HG03064 (cell line): ENCODE data around the gene ZC3H15.

Experiments
- ATAC-seq: cut with Tn5 transposase; IDR thresholded peaks from one replicate; pipeline ENCODE4 v1.9.1; 2021; ENCODE audit warnings: low read depth; ENCODE audit not compliant: unreplicated experiment

ZC3H15 gene

DNA sequence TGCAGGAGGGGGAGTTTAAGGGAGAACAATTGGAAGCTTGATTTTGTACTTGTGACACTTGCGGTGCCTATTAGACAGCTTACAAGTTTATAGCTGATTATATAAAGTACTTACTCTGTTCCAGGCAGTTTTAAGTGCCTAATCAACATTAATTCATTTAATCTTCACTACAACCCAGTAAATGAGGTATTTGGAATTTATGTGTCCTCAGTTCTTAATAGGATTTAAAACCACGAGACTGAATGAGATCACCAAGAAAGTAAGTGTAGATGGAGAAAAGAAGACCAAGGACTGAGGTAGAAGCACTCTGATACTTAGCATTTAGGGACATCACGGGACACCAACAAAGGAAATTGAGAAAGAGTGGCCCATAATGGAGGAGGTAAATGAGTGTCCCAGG lies 49.8 kb downstream of the ZC3H15 start:
- no peak for ATAC-seq

DNA sequence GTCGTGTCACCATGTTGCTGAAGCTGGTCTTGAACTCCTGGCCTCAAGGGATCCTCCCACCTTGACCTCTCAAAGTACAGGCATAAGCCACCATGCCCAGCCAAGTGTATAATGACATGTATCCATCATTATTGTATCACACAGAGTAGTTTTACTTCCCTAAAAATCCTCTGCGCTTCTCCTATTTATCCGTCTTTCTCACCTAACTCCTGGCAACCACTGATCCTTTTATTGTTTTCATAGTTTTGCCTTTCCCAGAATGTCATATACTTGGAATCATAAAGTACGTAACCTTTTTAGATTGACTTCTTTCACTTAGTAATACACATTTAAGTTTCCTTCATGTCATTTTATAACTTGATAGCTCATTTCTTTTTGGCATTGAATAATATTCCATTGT lies 51.0 kb downstream of the ZC3H15 start:
- ATAC-seq = no peak

DNA sequence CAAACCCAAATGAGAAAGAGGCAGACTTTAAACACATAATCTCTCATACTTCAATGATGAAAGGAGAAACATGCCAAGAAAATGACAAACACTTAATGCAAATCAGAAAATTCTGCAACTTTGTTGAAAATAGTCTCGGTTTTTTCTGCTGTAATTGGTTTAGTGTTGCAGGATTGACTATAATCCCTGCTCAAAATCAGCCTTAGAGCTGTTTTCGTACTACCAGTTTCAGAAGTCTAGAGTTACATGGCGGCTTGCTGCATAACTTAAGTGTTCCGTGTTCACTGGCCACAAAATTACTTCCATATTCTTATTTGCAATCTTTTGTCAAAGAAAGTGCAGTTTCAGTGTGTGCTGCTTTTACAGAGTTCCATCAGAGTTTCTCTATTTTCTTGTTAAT lies 54.9 kb downstream of the ZC3H15 start:
- no peak for ATAC-seq

DNA sequence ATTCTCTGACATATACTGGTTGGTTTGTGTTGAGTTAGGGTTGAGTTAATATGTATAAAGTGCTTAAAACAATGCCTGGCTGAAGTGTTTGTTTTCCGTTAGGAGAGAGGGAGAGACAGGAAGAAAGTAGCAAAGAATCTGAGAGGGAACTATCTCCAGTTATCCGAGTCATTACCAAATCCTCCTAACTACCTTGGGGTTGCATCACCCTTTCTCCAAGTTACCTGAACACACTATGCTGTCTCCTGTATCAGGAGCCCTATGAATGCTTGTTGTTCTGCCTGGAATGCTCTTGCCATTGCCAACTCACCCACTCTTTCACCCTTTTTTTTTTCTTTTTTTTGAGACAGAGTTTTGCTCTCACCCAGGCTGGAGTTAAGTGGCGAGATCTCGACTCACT lies 55.9 kb downstream of the ZC3H15 start:
- ATAC-seq = no peak

DNA sequence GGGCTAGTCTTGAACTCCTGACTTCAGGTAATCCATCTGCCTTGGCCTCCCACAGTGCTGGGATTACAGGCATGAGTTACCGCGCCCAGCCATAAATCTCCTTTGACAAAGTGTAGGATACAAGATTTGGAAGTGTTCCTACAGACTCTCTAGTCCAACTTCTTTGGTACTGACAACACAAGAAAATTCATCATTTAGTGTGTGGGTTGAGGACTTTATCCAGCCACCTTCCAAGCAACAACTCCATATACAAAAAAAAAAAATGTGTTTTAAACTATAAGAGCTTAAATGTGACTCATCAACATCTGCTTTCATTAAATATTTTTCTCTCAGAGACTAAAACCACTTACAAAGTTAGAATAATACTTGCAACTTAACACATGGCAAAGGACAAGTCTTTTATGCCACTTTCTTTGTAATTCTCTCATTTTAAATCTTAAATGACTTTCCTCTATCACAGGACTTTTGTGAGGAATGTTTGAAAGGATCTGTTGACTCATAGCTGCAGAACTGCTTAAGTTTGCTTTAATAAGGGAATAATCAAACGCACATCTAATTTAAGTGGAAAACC lies 57.6 kb downstream of the ZC3H15 start:
- ATAC-seq = no peak

DNA sequence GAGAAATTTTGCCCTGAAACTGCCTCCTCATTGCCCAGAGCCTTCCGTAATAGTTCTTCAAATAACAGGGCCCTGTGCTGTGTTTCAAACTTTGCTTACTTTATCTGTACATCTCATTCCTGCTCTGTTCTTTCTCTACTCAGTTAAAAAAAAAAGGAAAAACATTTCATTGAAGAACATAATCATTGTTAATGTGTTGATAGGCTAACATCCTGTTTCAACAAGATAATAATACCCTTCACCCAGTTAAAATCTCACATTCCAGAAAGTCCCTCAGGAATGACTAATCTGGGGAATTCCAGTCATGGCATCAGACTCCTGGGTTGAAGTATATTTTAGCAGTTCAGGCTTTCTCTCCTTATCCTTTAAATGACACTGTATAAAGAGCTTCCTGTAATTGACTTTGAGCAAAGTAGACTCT lies 58.2 kb downstream of the ZC3H15 start:
- no peak for ATAC-seq

DNA sequence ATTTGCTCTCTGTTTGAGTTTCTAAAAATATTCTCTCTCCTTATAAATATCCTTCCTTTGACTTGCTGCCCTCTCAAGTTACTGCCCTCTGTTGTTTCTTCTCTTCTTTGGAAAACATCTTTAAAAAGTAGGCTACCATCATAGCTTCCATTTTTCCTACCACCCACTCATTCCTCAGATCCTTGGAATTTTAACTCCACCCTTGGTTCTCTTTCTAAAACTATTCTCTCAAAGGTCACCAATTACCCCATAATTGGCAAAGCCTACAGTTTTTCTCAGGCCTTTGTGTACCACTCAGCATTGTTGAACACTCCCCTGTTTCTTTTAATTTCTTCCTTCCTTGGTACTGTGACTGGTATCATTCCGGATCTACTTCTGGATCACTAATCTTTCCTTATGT lies 60.8 kb downstream of the ZC3H15 start:
- no peak for ATAC-seq

DNA sequence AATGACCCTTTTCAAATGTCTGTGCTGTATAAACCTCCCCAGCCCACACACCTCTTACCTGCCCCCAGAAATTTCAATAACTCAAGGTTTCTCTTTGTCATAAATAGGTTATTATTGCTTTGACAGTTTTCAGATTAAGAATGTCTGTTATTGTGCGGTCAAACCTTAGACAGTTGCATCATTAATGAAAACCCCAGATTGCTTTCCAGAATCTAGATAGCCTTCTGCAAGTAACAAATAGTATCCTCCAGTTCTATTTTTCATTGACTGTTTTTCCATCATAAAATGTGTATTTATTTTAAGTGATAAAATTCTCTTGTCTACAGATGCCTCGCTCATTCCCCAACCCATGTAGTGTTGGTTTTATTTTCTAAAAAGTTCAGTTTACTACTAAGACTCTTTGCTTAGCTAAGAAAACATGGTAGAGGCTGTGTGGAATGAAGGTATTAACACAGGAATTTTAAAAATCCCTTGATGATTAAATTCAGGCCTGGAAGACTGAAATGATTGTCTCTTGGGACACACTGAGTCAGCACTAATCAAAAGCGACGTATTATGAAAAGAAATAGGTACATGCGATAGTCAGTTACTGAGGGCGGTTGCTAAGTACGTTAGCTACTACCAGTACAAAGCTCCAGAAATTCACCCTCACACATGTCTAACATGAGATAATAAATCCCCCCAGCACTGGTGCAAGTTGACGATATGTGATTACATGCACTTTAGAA lies 65.4 kb downstream of the ZC3H15 start:
- no peak for ATAC-seq

DNA sequence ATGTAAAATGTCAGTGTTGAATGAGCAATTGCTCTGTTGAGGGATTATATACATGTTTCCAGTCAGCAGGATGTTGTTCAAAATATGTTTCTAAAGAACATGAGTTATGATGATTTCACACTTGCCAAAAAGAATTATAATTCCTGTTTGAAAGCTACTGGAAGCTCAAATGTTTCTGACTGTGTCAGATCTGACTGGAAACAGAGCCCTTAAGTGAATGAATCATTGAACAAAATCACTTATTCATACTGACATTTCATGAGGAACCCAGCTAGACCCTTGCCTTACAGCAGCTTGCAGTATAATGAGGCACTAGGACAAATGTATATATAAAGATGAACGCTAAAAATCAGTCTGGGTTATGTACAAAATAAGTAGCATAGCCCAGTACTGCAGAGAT lies 68.4 kb downstream of the ZC3H15 start:
- no peak for ATAC-seq

DNA sequence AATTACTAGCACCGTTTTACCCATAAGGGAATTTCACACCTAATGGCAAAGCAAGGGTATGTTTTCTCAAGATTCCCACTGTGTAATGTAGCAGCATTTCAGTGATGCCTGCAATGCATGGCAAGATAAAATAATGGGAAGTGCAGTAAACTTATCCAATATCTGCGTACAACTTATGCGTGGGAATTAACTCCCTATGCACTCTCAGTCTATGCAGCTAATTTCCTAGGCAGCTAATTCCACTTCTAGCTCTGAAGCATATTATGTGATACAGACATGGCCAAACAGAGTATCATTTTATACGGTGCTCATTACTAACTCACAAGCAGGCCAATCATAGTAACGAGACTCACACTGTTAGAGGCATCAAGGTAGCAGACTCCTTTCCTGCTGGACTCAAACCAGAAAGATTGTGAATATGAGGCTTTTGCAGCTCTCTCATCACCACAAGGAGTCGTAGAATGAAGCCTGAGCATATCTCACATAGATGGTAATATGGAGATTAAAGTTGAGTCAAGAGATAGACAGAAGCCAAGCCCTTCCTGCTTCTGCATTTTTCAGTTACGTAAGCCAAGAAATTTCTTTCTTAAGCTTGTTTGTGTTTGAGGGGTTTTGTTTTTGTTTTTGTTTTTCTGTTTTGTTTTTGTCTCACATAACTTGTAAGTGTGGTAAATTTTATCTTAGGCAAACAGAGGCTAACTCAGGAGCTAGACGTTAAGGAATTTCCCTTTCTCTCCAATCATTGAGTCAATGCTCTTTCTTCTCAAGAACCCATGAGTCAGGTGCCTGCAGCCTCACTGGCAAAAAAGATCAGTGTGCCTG lies 69.0 kb downstream of the ZC3H15 start:
- ATAC-seq = no peak

DNA sequence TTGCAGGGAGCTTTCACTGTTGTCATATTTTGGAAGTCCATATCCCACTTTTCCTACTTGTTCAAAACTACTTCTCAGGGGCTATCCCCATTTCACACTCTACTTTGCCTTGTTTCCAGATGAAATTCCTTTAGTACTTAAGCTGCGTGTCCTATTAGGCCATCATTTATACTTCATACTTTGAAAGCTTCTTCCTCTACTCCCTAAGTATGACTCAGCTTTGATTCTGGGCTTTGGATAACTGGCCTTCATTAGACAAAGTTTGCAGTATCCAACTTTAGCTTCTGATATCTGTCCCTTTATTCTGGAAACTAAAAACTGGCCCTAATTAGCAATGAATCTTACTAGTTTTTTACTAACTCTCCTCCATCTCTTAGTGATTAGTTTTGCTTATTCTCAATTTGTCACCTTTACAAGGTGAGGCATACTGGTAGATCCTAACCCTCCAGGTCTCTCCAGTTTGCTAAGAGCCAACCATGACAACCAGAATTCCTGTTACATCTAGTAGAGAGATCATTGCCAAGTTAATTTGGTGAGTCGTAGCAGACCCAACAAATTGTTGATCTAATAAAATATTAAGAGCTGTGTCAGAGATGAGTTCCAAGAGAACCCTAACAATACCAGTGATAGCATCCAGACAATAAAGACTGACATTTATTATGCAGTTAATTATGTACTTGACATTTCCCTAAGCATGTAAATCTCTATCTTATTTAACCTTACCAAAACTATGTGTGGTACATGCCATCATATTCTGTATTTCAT lies 72.6 kb downstream of the ZC3H15 start:
- ATAC-seq = no peak
